ENCODE results near the gene CLSTN3. TPM values are rescaled to one million over a fixed set of nuclear protein-coding genes. Genes with fewer than 3 reads are reported as not detected.

Gene CLSTN3
- total and polyA plus RNA-seq, 2 of the 13 experiments (the other 11 are each of a cell fraction or from before 2014, with no cell fraction given) = 26.2 to 94.1 TPM

- in situ Hi-C loops (cut with HindIII; ENCODE audit: extremely low pct_ligation_motif_present, low pct_unique_long_range_greater_than_20kb) (no loop called here), intact Hi-C loops (cut with micrococcal nuclease; ENCODE audit: unreplicated experiment) (no loop called here)
- Histone ChIP-seq H4K20me1 (ENCODE audit: insufficient read depth, low read length) (no peaks in the 10 kb centered on the region), H2AFZ (ENCODE audit: low read length) (no peak overlapping the region), H3K4me1 (ENCODE audit: insufficient read depth, low read length) (peaks cover 25% of the 10 kb centered on the region), H3K4me2 (ENCODE audit: low read depth, low read length) (no peak overlapping the region), H3K79me2 (ENCODE audit: insufficient read depth, low read length) (no peaks in the 10 kb centered on the region), H3K9ac (ENCODE audit: insufficient read depth, low read depth, low read length) (no peak overlapping the region), H3K27me3 (ENCODE audit: control insufficient read depth in 1 of 2, insufficient read depth in 2 of 2, low read length in 2 of 2) (no peaks in the 10 kb centered on the region), H3K4me3 (replicated peaks in 1 of 3; ENCODE audit: insufficient read depth in 1 of 3, low read depth in 2 of 3, low read length in 3 of 3) (no peak overlapping the region), H3K9me3 (ENCODE audit: low read length) (peaks cover 12% of the 10 kb centered on the region; the same call in 1 of the 2 replicates), H3K36me3 (replicated peaks in 1 of 2; ENCODE audit: control insufficient read depth in 1 of 2, insufficient read depth in 2 of 2, low read length in 2 of 2) (no peaks in the 10 kb centered on the region), H3K27ac (ENCODE audit: extremely low read length, insufficient read depth, low read length) (no peak overlapping the region)
- BruUV-seq (replicated peaks) = no TSS peak
- 91% methylated on average over 6 of the region's 14 CpGs for WGBS (ENCODE audit: low lambda C conversion rate)
- DNase-seq (ENCODE audit: low spot score) (no peak), ATAC-seq (no peak), FAIRE-seq (no peak)
- POLR2A ChIA-PET = no interaction called here
- CTCF ChIA-PET (ENCODE audit: low intra/inter-chr PET ratio, low total read pairs) = no interaction called here
- TF ChIP-seq TFDP1 (CRISPR knock-in tag; IDR thresholded peaks at IDR 0.05; ENCODE audit: borderline replicate concordance) (no peak), NFKBIZ (CRISPR knock-in tag; IDR thresholded peaks at IDR 0.05) (no peak), ZNF282 (IDR thresholded peaks at IDR 0.05; ENCODE audit: partially characterized antibody) (no peak), ZNF329 (CRISPR knock-in tag; IDR thresholded peaks at IDR 0.05; ENCODE audit: low read depth) (no peak), SNAI1 (CRISPR knock-in tag; IDR thresholded peaks at IDR 0.05; ENCODE audit: borderline replicate concordance) (no peak), FOSL1 (CRISPR knock-in tag; IDR thresholded peaks at IDR 0.05; ENCODE audit: borderline replicate concordance) (no peak), ZNF460 (CRISPR knock-in tag; IDR thresholded peaks at IDR 0.05; ENCODE audit: borderline replicate concordance) (no peak), NCOR1 (IDR thresholded peaks at IDR 0.05; ENCODE audit: borderline replicate concordance, low read length) (no peak), ZNF768 (CRISPR knock-in tag; IDR thresholded peaks at IDR 0.05) (no peak), SPEN (CRISPR knock-in tag; IDR thresholded peaks at IDR 0.05; ENCODE audit: low read depth) (no peak), ZSCAN9 (CRISPR knock-in tag; IDR thresholded peaks at IDR 0.05; ENCODE audit: borderline replicate concordance) (no peak)
- TF ChIP-seq, protein P1, sequence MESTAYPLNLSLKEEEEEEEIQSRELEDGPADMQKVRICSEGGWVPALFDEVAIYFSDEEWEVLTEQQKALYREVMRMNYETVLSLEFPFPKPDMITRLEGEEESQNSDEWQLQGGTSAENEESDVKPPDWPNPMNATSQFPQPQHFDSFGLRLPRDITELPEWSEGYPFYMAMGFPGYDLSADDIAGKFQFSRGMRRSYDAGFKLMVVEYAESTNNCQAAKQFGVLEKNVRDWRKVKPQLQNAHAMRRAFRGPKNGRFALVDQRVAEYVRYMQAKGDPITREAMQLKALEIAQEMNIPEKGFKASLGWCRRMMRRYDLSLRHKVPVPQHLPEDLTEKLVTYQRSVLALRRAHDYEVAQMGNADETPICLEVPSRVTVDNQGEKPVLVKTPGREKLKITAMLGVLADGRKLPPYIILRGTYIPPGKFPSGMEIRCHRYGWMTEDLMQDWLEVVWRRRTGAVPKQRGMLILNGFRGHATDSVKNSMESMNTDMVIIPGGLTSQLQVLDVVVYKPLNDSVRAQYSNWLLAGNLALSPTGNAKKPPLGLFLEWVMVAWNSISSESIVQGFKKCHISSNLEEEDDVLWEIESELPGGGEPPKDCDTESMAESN (CRISPR knock-in tag; conservative IDR thresholded peaks at IDR 0.05) = no peak
- TF ChIP-seq, protein P2, sequence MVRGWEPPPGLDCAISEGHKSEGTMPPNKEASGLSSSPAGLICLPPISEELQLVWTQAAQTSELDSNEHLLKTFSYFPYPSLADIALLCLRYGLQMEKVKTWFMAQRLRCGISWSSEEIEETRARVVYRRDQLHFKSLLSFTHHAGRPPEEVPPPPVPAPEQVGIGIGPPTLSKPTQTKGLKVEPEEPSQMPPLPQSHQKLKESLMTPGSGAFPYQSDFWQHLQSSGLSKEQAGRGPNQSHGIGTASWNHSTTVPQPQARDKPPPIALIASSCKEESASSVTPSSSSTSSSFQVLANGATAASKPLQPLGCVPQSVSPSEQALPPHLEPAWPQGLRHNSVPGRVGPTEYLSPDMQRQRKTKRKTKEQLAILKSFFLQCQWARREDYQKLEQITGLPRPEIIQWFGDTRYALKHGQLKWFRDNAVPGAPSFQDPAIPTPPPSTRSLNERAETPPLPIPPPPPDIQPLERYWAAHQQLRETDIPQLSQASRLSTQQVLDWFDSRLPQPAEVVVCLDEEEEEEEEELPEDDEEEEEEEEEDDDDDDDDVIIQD (CRISPR knock-in tag; IDR thresholded peaks at IDR 0.05; ENCODE audit: low read depth) = no peak
- TF ChIP-seq, protein P3, sequence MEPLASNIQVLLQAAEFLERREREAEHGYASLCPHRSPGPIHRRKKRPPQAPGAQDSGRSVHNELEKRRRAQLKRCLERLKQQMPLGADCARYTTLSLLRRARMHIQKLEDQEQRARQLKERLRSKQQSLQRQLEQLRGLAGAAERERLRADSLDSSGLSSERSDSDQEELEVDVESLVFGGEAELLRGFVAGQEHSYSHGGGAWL (CRISPR knock-in tag; IDR thresholded peaks at IDR 0.05) = no peak
- TF ChIP-seq, protein P4, sequence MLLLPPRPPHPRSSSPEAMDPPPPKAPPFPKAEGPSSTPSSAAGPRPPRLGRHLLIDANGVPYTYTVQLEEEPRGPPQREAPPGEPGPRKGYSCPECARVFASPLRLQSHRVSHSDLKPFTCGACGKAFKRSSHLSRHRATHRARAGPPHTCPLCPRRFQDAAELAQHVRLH (CRISPR knock-in tag; IDR thresholded peaks at IDR 0.05; ENCODE audit: borderline replicate concordance, low read depth) = no peak
Observed at GRCh38 chr12:7081037-7081436, 49.1 kb upstream of the CLSTN3 start.

Measured in HepG2 (cell line).